ENCODE results near the gene IPO8. TPM values are rescaled to one million over a fixed set of nuclear protein-coding genes. Genes with fewer than 3 reads are reported as not detected.

The IPO8 gene
- total RNA-seq = 10 to 100 TPM; 51.1 to 56.9 TPM

- CTCF ChIA-PET = interaction anchor here (0.7 to 1.7 kb wide), 9 partner anchors 14 to 119 kb away, joined by 3 to 10 read pairs (median 4); partner anchors contain the start of gene CAPRIN2
- POLR2A ChIA-PET = interaction anchor here (0.6 to 2.5 kb wide), 7 partner anchors 10 to 103 kb away, joined by 3 to 21 read pairs (median 8); partner anchors contain the start of gene CAPRIN2
Observed at GRCh38 chr12:30695199-30696102, at the start of gene IPO8. TSS of gene IPO8 (minus strand) at chr12:30695869. CDS start at chr12:30695647, 222 bp downstream.

GRCh38 chr12:30744321-30744720 is 48.7 kb upstream of the IPO8 start:
- POLR2A ChIA-PET = no interaction called here
- CTCF ChIA-PET = no interaction called here

GRCh38 chr12:30740274-30740673 is 44.6 kb upstream of the IPO8 start:
- ChIA-PET CTCF (no interaction called here), POLR2A (no interaction called here)

GRCh38 chr12:30739020-30739419 is 43.4 kb upstream of the IPO8 start:
- ChIA-PET POLR2A (no interaction called here), CTCF (no interaction called here)

- ChIA-PET POLR2A (interaction anchor here (0.8 kb wide), 1 partner anchor 39 kb away, joined by 3 read pairs; no protein-coding TSS in a partner anchor), CTCF (interaction anchor here (0.6 kb wide), 1 partner anchor 577 kb away, joined by 3 read pairs; no protein-coding TSS in a partner anchor)
Observed at GRCh38 chr12:30732954-30733637, 37.4 kb upstream of the IPO8 start.

GRCh38 chr12:30730011-30730410 is 34.3 kb upstream of the IPO8 start:
- ChIA-PET POLR2A (no interaction called here), CTCF (no interaction called here)

GRCh38 chr12:30729547-30729946 is 33.9 kb upstream of the IPO8 start:
- ChIA-PET CTCF (no interaction called here), POLR2A (no interaction called here)

- CTCF ChIA-PET = interaction anchor here (1.2 kb wide), 1 partner anchor 69 kb away, joined by 3 read pairs; no protein-coding TSS in a partner anchor
Observed at GRCh38 chr12:30726647-30727046, 31.0 kb upstream of the IPO8 start.

GRCh38 chr12:30725739-30726138 is 30.1 kb upstream of the IPO8 start:
- POLR2A ChIA-PET = no interaction called here

More at GRCh38 chr12:30726647-30727046, 31.0 kb upstream of the IPO8 start:
- POLR2A ChIA-PET = no interaction called here

GRCh38 chr12:30719060-30719459 is 23.4 kb upstream of the IPO8 start:
- ChIA-PET POLR2A (no interaction called here), CTCF (no interaction called here)

More at GRCh38 chr12:30725739-30726138, 30.1 kb upstream of the IPO8 start:
- CTCF ChIA-PET = interaction anchor here (1.2 kb wide), 1 partner anchor 70 kb away, joined by 3 read pairs; no protein-coding TSS in a partner anchor

- POLR2A ChIA-PET = no interaction called here
- CTCF ChIA-PET = no interaction called here
Observed at GRCh38 chr12:30707613-30708342, 12.1 kb upstream of the IPO8 start.

- ChIA-PET POLR2A (no interaction called here), CTCF (interaction anchor here (1.1 kb wide), 1 partner anchor 101 kb away, joined by 4 read pairs; no protein-coding TSS in a partner anchor)
Observed at GRCh38 chr12:30706476-30706875, 10.8 kb upstream of the IPO8 start.

GRCh38 chr12:30701056-30701455 is 5.4 kb upstream of the IPO8 start:
- CTCF ChIA-PET = no interaction called here

GRCh38 chr12:30700216-30700900 is 4.7 kb upstream of the IPO8 start:
- ChIA-PET POLR2A (no interaction called here), CTCF (interaction anchor here (0.6 kb wide), 1 partner anchor 703 kb away, joined by 3 read pairs; no protein-coding TSS in a partner anchor)

More at GRCh38 chr12:30701056-30701455, 5.4 kb upstream of the IPO8 start:
- POLR2A ChIA-PET = interaction anchor here (0.6 kb wide), 1 partner anchor 174 kb away, joined by 3 read pairs; no protein-coding TSS in a partner anchor

- CTCF ChIA-PET = no interaction called here
- POLR2A ChIA-PET = no interaction called here
Observed at GRCh38 chr12:30698346-30698745, 2.7 kb upstream of the IPO8 start.

- ChIA-PET CTCF (no interaction called here), POLR2A (no interaction called here)
Observed at GRCh38 chr12:30696943-30697342, 1.3 kb upstream of the IPO8 start.

GRCh38 chr12:30696486-30696885 is 817 bp upstream of the IPO8 start:
- POLR2A ChIA-PET = interaction anchor here (2.5 kb wide), 1 partner anchor 58 kb away, joined by 21 read pairs; the partner anchor contains the start of gene CAPRIN2
- CTCF ChIA-PET = interaction anchor here (0.7 to 1.7 kb wide), 3 partner anchors 57 to 118 kb away, joined by 4 to 5 read pairs (median 4); no protein-coding TSS in a partner anchor

- CTCF ChIA-PET = interaction anchor here (0.7 to 1.7 kb wide), 7 partner anchors 13 to 118 kb away, joined by 3 to 10 read pairs (median 4); no protein-coding TSS in a partner anchor
Observed at GRCh38 chr12:30696103-30696408, 387 bp upstream of the IPO8 start.

More at GRCh38 chr12:30696103-30696408, 387 bp upstream of the IPO8 start:
- POLR2A ChIA-PET = interaction anchor here (0.6 to 2.5 kb wide), 4 partner anchors 58 to 100 kb away, joined by 4 to 21 read pairs (median 12); partner anchors contain the start of gene CAPRIN2

All from activated CD8-positive, alpha-beta memory T cell treated with anti-CD3 and anti-CD28 coated beads for 36 hours (primary cell).